ENCODE data around the gene RCOR1. TPM values are rescaled to one million over a fixed set of nuclear protein-coding genes. Genes with fewer than 3 reads are reported as not detected.

RCOR1 gene
- total RNA-seq, 1 experiment from 2014 or later = 33.6 TPM

DNA sequence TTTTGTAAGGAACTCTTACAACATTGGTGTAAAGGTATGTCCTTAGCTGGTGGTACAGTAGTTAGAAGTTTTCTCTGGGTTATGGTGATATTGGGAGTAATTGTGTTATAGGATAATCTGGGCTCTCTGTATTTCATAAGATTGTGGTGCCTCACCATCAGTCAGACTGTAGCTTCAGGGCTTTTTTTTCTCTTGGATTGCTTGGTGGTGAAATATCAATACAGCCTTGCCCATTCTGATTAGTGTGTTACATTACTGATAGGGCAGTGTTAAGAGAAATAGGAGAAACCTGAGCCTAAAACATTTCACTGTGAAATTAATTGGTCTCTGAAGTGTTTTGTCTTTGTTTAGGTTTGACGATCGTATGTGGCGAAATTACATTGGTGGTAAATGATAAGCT lies 71.0 kb downstream of the RCOR1 start:
- H3K4me1 ChIP-seq = no peaks in the 10 kb centered on the region
- H3K9me3 Mint-ChIP-seq (ENCODE audit: unreplicated experiment) = no peaks in the 10 kb centered on the region
- TF ChIP-seq, protein P1, sequence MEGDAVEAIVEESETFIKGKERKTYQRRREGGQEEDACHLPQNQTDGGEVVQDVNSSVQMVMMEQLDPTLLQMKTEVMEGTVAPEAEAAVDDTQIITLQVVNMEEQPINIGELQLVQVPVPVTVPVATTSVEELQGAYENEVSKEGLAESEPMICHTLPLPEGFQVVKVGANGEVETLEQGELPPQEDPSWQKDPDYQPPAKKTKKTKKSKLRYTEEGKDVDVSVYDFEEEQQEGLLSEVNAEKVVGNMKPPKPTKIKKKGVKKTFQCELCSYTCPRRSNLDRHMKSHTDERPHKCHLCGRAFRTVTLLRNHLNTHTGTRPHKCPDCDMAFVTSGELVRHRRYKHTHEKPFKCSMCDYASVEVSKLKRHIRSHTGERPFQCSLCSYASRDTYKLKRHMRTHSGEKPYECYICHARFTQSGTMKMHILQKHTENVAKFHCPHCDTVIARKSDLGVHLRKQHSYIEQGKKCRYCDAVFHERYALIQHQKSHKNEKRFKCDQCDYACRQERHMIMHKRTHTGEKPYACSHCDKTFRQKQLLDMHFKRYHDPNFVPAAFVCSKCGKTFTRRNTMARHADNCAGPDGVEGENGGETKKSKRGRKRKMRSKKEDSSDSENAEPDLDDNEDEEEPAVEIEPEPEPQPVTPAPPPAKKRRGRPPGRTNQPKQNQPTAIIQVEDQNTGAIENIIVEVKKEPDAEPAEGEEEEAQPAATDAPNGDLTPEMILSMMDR (IDR thresholded peaks at IDR 0.05; ENCODE audit: insufficient read depth in 1 of 2, low read depth in 1 of 2, low read length in 1 of 2, severe bottlenecking in 1 of 2, unreplicated experiment in 1 of 2) = no peak
- H3K36me3 ChIP-seq (ENCODE audit: control insufficient read depth, insufficient read depth, low read length) = no peaks in the 10 kb centered on the region
- no peak for DNase-seq
- no peak overlapping the region for H3K4me3 Mint-ChIP-seq (ENCODE audit: unreplicated experiment)
- H3K9me3 ChIP-seq = no peaks in the 10 kb centered on the region
- POLR2A ChIA-PET = no interaction called here
- H3K27ac Mint-ChIP-seq (ENCODE audit: unreplicated experiment) = peak overlapping the region; percentile 80
- H3K27me3 ChIP-seq (replicated peaks; ENCODE audit: control insufficient read depth, insufficient read depth, low read length) = no peaks in the 10 kb centered on the region
- peaks cover 14% of the 10 kb centered on the region for H3K4me1 Mint-ChIP-seq (ENCODE audit: low read depth, unreplicated experiment)
- no peaks in the 10 kb centered on the region for H3K27me3 Mint-ChIP-seq (ENCODE audit: insufficient read depth, unreplicated experiment)
- intact Hi-C loops (cut with micrococcal nuclease; ENCODE audit: unreplicated experiment) = no loop called here
- H3K36me3 Mint-ChIP-seq (ENCODE audit: insufficient read depth, unreplicated experiment) = peaks cover 4% of the 10 kb centered on the region
- CTCF ChIA-PET = interaction anchor here (1.1 kb wide), 1 partner anchor 140 kb away, joined by 4 read pairs; no protein-coding TSS in a partner anchor
- no TSS peak for BruUV-seq (replicated peaks)
- H3K4me3 ChIP-seq (ENCODE audit: low read depth, low read length) = no peak overlapping the region

DNA sequence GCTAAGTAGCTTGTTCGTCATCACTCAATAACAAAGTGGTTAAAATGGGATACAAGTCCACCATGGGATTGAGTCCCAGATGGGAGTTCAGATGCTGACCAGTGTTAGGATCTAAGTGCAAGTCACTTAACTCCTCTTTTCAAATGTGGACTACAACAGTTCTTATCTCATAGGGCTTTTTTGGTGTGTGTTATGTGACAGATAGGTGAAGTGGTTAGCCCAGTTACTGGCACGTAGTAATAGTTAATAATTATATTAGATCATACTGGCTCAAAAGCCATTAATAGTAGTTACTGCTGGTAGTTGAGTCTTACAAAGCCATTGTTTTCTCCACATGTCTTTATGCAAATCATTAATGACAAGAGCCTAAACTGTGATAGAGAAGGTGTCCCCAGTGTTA lies 73.2 kb downstream of the RCOR1 start:
- Histone ChIP-seq H3K4me3 (ENCODE audit: low read depth, low read length) (no peak overlapping the region), H3K36me3 (ENCODE audit: control insufficient read depth, insufficient read depth, low read length) (no peaks in the 10 kb centered on the region), H3K27me3 (replicated peaks; ENCODE audit: control insufficient read depth, insufficient read depth, low read length) (no peaks in the 10 kb centered on the region), H3K4me1 (no peaks in the 10 kb centered on the region), H3K9me3 (no peaks in the 10 kb centered on the region)
- CTCF ChIA-PET = no interaction called here
- Mint-ChIP-seq H3K36me3 (ENCODE audit: insufficient read depth, unreplicated experiment) (peaks cover 4% of the 10 kb centered on the region), H3K27ac (ENCODE audit: unreplicated experiment) (no peak overlapping the region), H3K4me1 (ENCODE audit: low read depth, unreplicated experiment) (peaks cover 7% of the 10 kb centered on the region), H3K27me3 (ENCODE audit: insufficient read depth, unreplicated experiment) (no peaks in the 10 kb centered on the region), H3K4me3 (ENCODE audit: unreplicated experiment) (no peak overlapping the region), H3K9me3 (ENCODE audit: unreplicated experiment) (no peaks in the 10 kb centered on the region)
- intact Hi-C loops (cut with micrococcal nuclease; ENCODE audit: unreplicated experiment) = no loop called here
- BruUV-seq (replicated peaks) = no TSS peak
- DNase-seq = no peak
- TF ChIP-seq, protein P1 (IDR thresholded peaks at IDR 0.05; ENCODE audit: insufficient read depth in 1 of 2, low read depth in 1 of 2, low read length in 1 of 2, severe bottlenecking in 1 of 2, unreplicated experiment in 1 of 2) = no peak
- POLR2A ChIA-PET = no interaction called here

DNA sequence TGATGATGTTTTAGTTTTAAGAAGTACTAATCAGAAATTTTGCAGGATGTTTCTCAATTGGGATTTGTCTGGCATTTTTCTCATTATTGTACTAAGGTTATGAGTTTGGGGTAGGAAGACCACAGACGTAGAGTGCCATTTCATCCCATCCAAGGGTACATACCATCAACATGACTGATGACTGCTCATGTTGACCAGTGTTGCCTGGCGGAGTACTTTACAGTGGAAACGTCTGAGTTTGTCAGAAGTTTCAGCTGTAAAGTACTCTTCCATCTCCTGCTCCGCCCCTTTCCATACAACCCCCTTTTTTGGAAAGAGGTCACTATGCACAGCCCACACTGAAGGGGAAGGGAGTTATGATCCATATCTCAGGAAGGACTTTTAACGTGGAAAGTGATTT lies 74.2 kb downstream of the RCOR1 start:
- ChIA-PET CTCF (no interaction called here), POLR2A (no interaction called here)
- Histone ChIP-seq H3K27me3 (replicated peaks; ENCODE audit: control insufficient read depth, insufficient read depth, low read length) (no peaks in the 10 kb centered on the region), H3K4me3 (ENCODE audit: low read depth, low read length) (no peak overlapping the region), H3K9me3 (no peaks in the 10 kb centered on the region), H3K4me1 (no peaks in the 10 kb centered on the region), H3K36me3 (ENCODE audit: control insufficient read depth, insufficient read depth, low read length) (no peaks in the 10 kb centered on the region)
- H3K27me3 Mint-ChIP-seq (ENCODE audit: insufficient read depth, unreplicated experiment) = no peaks in the 10 kb centered on the region
- TF ChIP-seq, protein P1 (IDR thresholded peaks at IDR 0.05; ENCODE audit: insufficient read depth in 1 of 2, low read depth in 1 of 2, low read length in 1 of 2, severe bottlenecking in 1 of 2, unreplicated experiment in 1 of 2) = no peak
- H3K9me3 Mint-ChIP-seq (ENCODE audit: unreplicated experiment) = no peaks in the 10 kb centered on the region
- BruUV-seq (replicated peaks) = no TSS peak
- intact Hi-C loops (cut with micrococcal nuclease; ENCODE audit: unreplicated experiment) = no loop called here
- H3K4me3 Mint-ChIP-seq (ENCODE audit: unreplicated experiment) = no peak overlapping the region
- H3K36me3 Mint-ChIP-seq (ENCODE audit: insufficient read depth, unreplicated experiment) = no peaks in the 10 kb centered on the region
- peaks cover 7% of the 10 kb centered on the region for H3K4me1 Mint-ChIP-seq (ENCODE audit: low read depth, unreplicated experiment)
- no peak overlapping the region for H3K27ac Mint-ChIP-seq (ENCODE audit: unreplicated experiment)
- DNase-seq = no peak
